ENCODE measurements around the gene GOLGA6L2.
"Not testable (repeated sequence)": the region's sequence is repeated elsewhere in the genome, so short reads cannot be mapped to it uniquely, and the experiment has no call there.

GOLGA6L2 gene

GRCh38 chr15:23422946-23423708 is 23.9 kb downstream of the GOLGA6L2 start:
- no peak for DNase-seq

GRCh38 chr15:23422099-23422945 is 24.7 kb downstream of the GOLGA6L2 start:
- no peak for DNase-seq

GRCh38 chr15:23420806-23421575 is 26.1 kb downstream of the GOLGA6L2 start:
- no peak for DNase-seq

- no peak for DNase-seq
Measured at GRCh38 chr15:23416349-23417276, 30.4 kb downstream of the GOLGA6L2 start.

- DNase-seq = not testable (repeated sequence)
Measured at GRCh38 chr15:23415866-23416265, 31.2 kb downstream of the GOLGA6L2 start.

GRCh38 chr15:23415321-23415865 is 31.6 kb downstream of the GOLGA6L2 start:
- no peak for DNase-seq

GRCh38 chr15:23412881-23413600 is 34.0 kb downstream of the GOLGA6L2 start:
- not testable (repeated sequence) for DNase-seq

- no peak for DNase-seq
Measured at GRCh38 chr15:23411841-23412240, 35.2 kb downstream of the GOLGA6L2 start.

GRCh38 chr15:23403550-23403949 is 43.5 kb downstream of the GOLGA6L2 start:
- no peak for DNase-seq

- DNase-seq = no peak
Measured at GRCh38 chr15:23402544-23402943, 44.5 kb downstream of the GOLGA6L2 start.

- DNase-seq = no peak
Measured at GRCh38 chr15:23402140-23402539, 44.9 kb downstream of the GOLGA6L2 start.

GRCh38 chr15:23401627-23402026 is 45.4 kb downstream of the GOLGA6L2 start:
- no peak for DNase-seq

GRCh38 chr15:23399207-23399606 is 47.8 kb downstream of the GOLGA6L2 start:
- DNase-seq = not testable (repeated sequence)

GRCh38 chr15:23398357-23398756 is 48.7 kb downstream of the GOLGA6L2 start:
- not testable (repeated sequence) for DNase-seq

GRCh38 chr15:23397779-23398178 is 49.3 kb downstream of the GOLGA6L2 start:
- DNase-seq = no peak

- no peak for DNase-seq
Measured at GRCh38 chr15:23395832-23396231, 51.2 kb downstream of the GOLGA6L2 start.

GRCh38 chr15:23395030-23395692 is 51.9 kb downstream of the GOLGA6L2 start:
- DNase-seq = no peak
